ENCODE data around the gene GINS1.
A peak's percentile ranks its signal among the peaks of the same experiment; 100 is the strongest.

The GINS1 gene

GRCh38 chr20:25485872-25486271 is 78.4 kb downstream of the GINS1 start:
- no peaks in the 10 kb centered on the region for H3K27me3 ChIP-seq
- TF ChIP-seq Cebpa-rat (IDR thresholded peaks at IDR 0.05) = no peak
- H3K9me3 ChIP-seq (replicated peaks in 1 of 11) = no peaks in the 10 kb centered on the region
- no peaks in the 10 kb centered on the region for H4K20me1 ChIP-seq
- peak overlapping the region in 10 of 11 experiments; percentile 49 to 92 (median 84); a peak in 19 of 22 replicates for H3K4me2 ChIP-seq
- H3K27ac ChIP-seq = peak overlapping the region in 6 of 11 experiments; percentile 40 to 75 (median 61); a peak in 12 of 22 replicates
- H3K4me1 ChIP-seq = peaks cover 36 to 97% (median 79%) of the 10 kb centered on the region in 10 experiments
- peak overlapping the region in 5 of 11 experiments; percentile 12 to 64 (median 55); a peak in 7 of 22 replicates for H3K9ac ChIP-seq
- H3K4me3 ChIP-seq = peak overlapping the region in 1 of 10 experiments; percentile 25; a peak in 2 of 20 replicates
- no peaks in the 10 kb centered on the region for H3K36me3 ChIP-seq

DNA sequence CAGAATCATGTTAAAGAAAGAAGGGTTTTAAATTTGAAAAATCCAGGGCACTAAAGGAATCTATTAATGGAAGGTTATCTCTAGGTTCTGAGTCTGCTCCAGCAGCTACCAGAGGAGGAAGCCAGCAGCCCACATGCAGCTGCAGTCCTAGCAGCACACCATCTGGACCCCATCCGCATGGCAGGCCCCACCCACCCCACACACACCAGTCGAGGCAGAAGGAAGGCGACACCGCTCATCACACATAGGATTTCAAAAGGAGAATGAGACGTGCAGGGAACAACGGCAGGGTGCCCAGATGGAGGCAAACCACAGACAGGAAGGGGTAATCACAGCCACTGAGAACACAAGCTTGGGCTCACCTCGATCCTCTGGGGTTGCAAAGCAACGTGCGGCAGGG is 78.9 kb downstream of the GINS1 start:
- TF ChIP-seq Cebpa-rat (IDR thresholded peaks at IDR 0.05) = no peak

GRCh38 chr20:25487306-25487705 is 79.8 kb downstream of the GINS1 start:
- Histone ChIP-seq H3K4me2 (peak overlapping the region in 8 of 11 experiments; percentile 13 to 92 (median 84); a peak in 14 of 22 replicates), H3K9ac (no peak overlapping the region), H4K20me1 (no peaks in the 10 kb centered on the region), H3K36me3 (no peaks in the 10 kb centered on the region), H3K27ac (0 out of 22 replicates have a peak overlapping the region, but pooled peaks of 1 of the 11 experiments have one; percentile 70), H3K4me3 (no peak overlapping the region), H3K27me3 (no peaks in the 10 kb centered on the region), H3K4me1 (peaks cover 36 to 96% (median 83%) of the 10 kb centered on the region in 10 experiments), H3K9me3 (replicated peaks in 1 of 11) (no peaks in the 10 kb centered on the region)
- TF ChIP-seq Cebpa-rat (IDR thresholded peaks at IDR 0.05) = no peak

More for the DNA sequence above, 78.9 kb downstream of the GINS1 start:
- no peaks in the 10 kb centered on the region for H3K36me3 ChIP-seq
- peak overlapping the region in 2 of 11 experiments; percentile 21 to 30; a peak in 2 of 22 replicates for H3K9ac ChIP-seq
- H3K4me2 ChIP-seq = peak overlapping the region; percentile 49 to 92 (median 78)
- peaks cover 36 to 97% (median 80%) of the 10 kb centered on the region in 10 experiments for H3K4me1 ChIP-seq
- H4K20me1 ChIP-seq = no peaks in the 10 kb centered on the region
- H3K27me3 ChIP-seq = no peaks in the 10 kb centered on the region
- no peak overlapping the region; a peak in 1 of 20 replicates for H3K4me3 ChIP-seq
- H3K27ac ChIP-seq = peak overlapping the region in 6 of 11 experiments; percentile 40 to 75 (median 55); a peak in 9 of 22 replicates
- H3K9me3 ChIP-seq (replicated peaks in 1 of 11) = no peaks in the 10 kb centered on the region

GRCh38 chr20:25487975-25488374 is 80.5 kb downstream of the GINS1 start:
- Histone ChIP-seq H4K20me1 (no peaks in the 10 kb centered on the region), H3K36me3 (no peaks in the 10 kb centered on the region), H3K27ac (0 out of 22 replicates have a peak overlapping the region, but pooled peaks of 1 of the 11 experiments have one; percentile 7), H3K9ac (no peak overlapping the region), H3K9me3 (replicated peaks in 1 of 11) (no peaks in the 10 kb centered on the region), H3K4me2 (peak overlapping the region in 7 of 11 experiments; percentile 13 to 92 (median 88); a peak in 13 of 22 replicates), H3K27me3 (no peaks in the 10 kb centered on the region), H3K4me1 (peaks cover 36 to 97% (median 79%) of the 10 kb centered on the region in 10 experiments), H3K4me3 (no peak overlapping the region)
- no peak for TF ChIP-seq Cebpa-rat (IDR thresholded peaks at IDR 0.05)

- Histone ChIP-seq H3K4me1 (peaks cover 24 to 97% (median 79%) of the 10 kb centered on the region in 10 experiments), H3K36me3 (no peaks in the 10 kb centered on the region), H3K4me2 (peak overlapping the region in 5 of 11 experiments; percentile 11 to 73 (median 38); a peak in 5 of 22 replicates), H3K4me3 (no peak overlapping the region), H4K20me1 (no peaks in the 10 kb centered on the region), H3K9me3 (replicated peaks in 1 of 11) (no peaks in the 10 kb centered on the region), H3K9ac (no peak overlapping the region), H3K27me3 (no peaks in the 10 kb centered on the region), H3K27ac (no peak overlapping the region)
- no peak for TF ChIP-seq Cebpa-rat (IDR thresholded peaks at IDR 0.05)
Observed at GRCh38 chr20:25489221-25489871, 81.9 kb downstream of the GINS1 start.

DNA sequence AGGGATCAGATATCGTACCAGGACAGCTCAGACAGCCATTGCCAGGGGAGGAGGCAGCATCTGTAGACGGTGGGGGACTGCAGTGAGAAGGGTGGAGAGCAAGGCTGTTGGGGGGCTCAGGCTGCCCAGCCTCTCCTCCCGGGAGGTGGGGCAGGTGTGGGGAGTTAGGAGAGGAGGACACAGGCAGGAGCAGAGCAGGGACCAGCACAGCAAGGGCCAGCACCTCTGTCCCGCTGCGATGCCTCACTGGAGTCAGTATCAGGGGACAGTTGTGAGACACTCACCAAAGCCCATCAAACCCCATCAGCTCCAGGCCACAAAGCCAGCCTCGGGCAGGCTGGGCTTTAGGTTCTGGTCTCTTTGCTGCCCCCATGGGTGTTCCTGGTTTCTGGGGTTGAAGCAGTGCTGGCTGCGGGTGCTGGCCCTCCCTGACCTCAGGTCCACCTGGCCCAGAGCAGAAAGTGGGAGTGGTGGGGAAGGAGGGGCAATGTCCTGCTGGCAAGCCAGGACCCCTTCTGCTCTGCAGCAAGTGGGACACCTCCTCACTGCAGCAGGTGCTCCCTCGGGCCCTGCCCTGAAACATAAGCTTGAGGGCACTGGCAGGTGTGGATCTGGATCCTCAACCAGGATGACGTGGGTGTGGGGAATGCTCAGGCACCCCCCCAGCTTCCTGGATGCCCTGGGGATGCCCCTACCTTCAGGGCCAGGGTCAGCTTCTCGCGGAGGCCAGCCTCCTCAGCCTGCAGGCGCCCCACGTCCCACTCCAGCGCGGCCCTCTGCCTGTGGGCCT is 83.4 kb downstream of the GINS1 start:
- Histone ChIP-seq H3K27ac (no peak overlapping the region; a peak in 1 of 22 replicates), H3K27me3 (no peaks in the 10 kb centered on the region), H3K9me3 (replicated peaks in 1 of 11) (no peaks in the 10 kb centered on the region), H3K4me1 (peaks cover 10 to 97% (median 79%) of the 10 kb centered on the region in 10 experiments), H3K4me2 (peak overlapping the region in 8 of 11 experiments; percentile 25 to 76 (median 58); a peak in 16 of 22 replicates), H3K4me3 (no peak overlapping the region), H3K36me3 (no peaks in the 10 kb centered on the region), H3K9ac (peak overlapping the region in 4 of 11 experiments; percentile 3 to 22 (median 14); a peak in 3 of 22 replicates), H4K20me1 (no peaks in the 10 kb centered on the region)
- TF ChIP-seq Cebpa-rat (IDR thresholded peaks at IDR 0.05) = no peak

GRCh38 chr20:25491446-25492038 is 84.1 kb downstream of the GINS1 start:
- Histone ChIP-seq H3K4me1 (peaks cover 4 to 97% (median 79%) of the 10 kb centered on the region in 10 experiments), H4K20me1 (no peaks in the 10 kb centered on the region), H3K4me3 (no peak overlapping the region), H3K4me2 (peak overlapping the region in 8 of 11 experiments; percentile 25 to 76 (median 58); a peak in 15 of 22 replicates), H3K9me3 (replicated peaks in 1 of 11) (no peaks in the 10 kb centered on the region), H3K27me3 (no peaks in the 10 kb centered on the region), H3K9ac (peak overlapping the region in 2 of 11 experiments; percentile 3 to 22; a peak in 2 of 22 replicates), H3K36me3 (no peaks in the 10 kb centered on the region), H3K27ac (no peak overlapping the region)
- no peak for TF ChIP-seq Cebpa-rat (IDR thresholded peaks at IDR 0.05)

DNA sequence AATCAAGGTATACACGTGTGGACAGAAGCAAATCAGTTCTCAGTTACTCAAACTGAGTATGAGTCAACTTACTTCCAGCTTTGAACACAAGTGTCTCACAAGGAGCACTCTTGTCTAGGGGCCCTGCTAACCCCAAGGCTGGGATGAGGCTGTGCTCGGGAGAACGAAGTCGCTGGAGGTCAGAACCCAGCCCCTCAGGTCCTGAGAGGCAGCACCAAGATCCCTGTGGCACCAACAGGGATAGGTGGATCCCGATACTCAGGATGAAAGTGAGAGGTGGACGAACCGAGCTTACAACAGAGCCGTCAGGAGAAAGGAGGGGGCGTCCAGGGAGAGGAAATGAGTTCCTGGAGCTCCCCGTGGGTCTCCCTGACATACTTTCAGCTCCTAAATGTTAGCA is 85.7 kb downstream of the GINS1 start:
- no peak for TF ChIP-seq Cebpa-rat (IDR thresholded peaks at IDR 0.05)
- H3K4me2 ChIP-seq = peak overlapping the region in 4 of 11 experiments; percentile 69 to 86 (median 80); a peak in 7 of 22 replicates
- H3K36me3 ChIP-seq = no peaks in the 10 kb centered on the region
- H3K4me3 ChIP-seq = no peak overlapping the region
- H3K4me1 ChIP-seq = peaks cover 5 to 97% (median 79%) of the 10 kb centered on the region in 10 experiments; a peak in 17 of 20 replicates
- no peak overlapping the region for H3K9ac ChIP-seq
- 0 out of 22 replicates have a peak, but pooled peaks cover 0 to 6% (median 0%) of the 10 kb centered on the region in 11 experiments for H4K20me1 ChIP-seq
- no peaks in the 10 kb centered on the region for H3K9me3 ChIP-seq (replicated peaks in 1 of 11)
- no peaks in the 10 kb centered on the region for H3K27me3 ChIP-seq
- H3K27ac ChIP-seq = no peak overlapping the region

All from BLaER1 treated with 17β-estradiol and CSF1 and Interleukin-3, amounts not matched to agents 10 nM and 100 nM (cell line).